DMS 273 (cell line): Measurements from ENCODE around the gene FRMD4A.
"Not testable (repeated sequence)": the region's sequence is repeated elsewhere in the genome, so short reads cannot be mapped to it uniquely, and the experiment has no call there.

ENCODE experiments used
- DNase-seq: peaks from one replicate; lab custom pipeline; 2025; ENCODE audit not compliant: unreplicated experiment; lab: John Stamatoyannopoulos, UW

Gene FRMD4A

DNA sequence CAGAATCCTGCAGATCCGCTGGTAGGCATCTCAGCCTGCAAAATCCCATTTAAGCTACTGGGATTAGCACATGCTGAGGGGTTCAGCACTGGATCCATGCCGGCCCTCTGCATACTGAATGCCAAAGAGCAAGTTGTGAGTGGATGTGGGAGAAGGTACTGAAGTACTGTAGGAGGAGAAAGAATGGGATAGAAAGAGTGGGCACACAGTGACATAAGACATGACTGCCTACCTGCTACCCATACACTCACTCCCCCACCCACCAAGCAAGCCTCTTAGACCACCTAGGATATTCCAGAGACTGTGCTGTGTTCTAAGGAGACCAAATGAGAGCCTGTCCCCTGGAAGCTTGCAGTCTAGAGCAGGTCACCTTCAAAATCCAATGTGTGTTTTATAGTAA, 215.9 kb downstream of the FRMD4A start:
- DNase-seq: no peak

DNA sequence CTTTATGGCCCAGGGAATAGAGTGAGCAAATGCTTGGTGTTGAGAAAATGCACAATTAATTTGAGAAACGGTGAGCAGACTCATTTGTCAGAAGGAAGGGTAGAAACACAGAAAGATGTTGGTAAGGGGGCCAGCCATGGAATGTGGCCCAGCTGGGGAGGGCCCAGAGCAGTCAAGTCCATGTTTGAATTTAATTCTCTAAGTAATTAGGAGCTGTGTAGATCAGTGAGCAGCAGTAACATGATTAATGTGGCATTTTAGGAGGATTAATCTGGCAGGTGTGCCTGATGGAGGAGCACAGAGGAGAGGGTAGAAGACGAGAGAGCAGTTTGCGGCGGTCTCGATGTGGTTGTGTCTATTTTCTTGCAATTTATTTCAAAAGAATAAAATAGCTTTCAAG, 218.7 kb downstream of the FRMD4A start:
- no peak for DNase-seq

DNA sequence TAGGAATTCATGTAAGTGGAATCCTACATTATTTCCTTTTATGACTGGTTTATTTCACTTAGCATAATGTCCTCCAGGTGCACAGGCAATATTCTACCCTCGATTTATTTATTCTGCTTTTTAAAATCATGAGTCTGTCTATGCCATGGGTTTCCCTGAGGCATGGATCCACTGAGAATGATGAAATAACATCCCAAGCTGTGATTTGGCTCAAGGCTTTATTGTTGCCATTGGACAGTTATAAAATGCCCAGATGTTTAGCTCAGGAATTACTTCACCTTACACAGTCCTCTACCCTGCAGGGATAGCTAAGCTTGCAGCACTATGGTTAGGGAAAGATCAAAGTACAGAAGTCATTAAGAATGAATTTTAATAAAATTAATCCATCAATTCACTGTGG, 219.5 kb downstream of the FRMD4A start:
- no peak for DNase-seq

DNA sequence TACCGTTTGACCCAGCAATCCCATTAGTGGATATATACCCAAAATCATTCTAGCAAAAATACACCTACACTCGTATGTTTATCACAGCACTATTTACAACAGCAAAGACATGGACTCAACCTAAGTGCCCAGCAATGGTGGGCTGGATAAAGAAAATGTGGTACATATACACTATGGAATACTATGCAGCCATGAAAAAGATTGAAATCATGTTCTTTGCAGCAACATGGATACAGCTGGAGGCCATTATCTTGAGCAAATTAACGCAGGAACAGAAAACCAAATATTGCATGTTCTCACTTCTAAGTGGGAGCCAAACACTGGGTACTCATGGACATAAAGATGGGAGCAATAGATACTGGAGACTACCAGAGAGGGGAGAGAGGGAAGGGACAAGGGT, 223.9 kb downstream of the FRMD4A start:
- no peak for DNase-seq

DNA sequence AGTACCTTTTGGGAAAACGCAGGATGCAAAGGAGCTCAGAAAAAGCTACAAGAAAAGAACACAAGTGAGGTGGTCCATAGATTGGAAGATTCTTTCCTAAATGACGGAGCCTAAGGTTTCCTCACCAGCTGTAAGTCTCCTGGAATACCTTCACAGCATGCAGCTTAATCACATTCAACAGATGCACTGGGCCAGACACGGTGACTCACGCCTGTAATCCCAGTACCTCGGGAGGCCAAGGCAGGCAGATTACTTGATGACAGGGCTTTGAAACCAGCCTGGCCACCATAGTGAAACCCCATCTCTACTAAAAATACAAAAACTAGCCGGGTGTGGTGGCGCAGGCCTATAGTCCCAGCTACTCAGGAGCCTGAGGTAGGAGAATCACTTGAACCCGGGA, 228.7 kb downstream of the FRMD4A start:
- DNase-seq: no peak

DNA sequence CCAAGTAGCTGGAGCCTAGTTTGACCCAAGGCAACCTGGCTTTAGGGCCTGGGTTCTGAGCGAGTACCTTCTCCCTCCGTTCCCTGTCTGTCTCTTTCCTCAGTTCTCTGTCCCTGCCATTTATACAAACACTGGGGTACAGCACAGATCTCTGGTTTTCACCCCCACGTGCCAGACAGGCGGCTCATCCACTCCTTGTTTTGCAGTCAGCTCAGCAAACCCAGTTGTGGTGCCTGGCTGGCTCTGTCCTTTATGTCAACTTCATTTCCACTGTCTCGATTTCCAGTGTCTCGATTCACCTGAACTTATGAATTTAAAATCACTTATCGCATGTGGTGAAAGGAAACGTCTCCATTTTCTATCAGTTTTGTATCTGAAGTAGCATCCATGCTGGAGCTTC, 230.8 kb downstream of the FRMD4A start:
- no peak for DNase-seq

DNA sequence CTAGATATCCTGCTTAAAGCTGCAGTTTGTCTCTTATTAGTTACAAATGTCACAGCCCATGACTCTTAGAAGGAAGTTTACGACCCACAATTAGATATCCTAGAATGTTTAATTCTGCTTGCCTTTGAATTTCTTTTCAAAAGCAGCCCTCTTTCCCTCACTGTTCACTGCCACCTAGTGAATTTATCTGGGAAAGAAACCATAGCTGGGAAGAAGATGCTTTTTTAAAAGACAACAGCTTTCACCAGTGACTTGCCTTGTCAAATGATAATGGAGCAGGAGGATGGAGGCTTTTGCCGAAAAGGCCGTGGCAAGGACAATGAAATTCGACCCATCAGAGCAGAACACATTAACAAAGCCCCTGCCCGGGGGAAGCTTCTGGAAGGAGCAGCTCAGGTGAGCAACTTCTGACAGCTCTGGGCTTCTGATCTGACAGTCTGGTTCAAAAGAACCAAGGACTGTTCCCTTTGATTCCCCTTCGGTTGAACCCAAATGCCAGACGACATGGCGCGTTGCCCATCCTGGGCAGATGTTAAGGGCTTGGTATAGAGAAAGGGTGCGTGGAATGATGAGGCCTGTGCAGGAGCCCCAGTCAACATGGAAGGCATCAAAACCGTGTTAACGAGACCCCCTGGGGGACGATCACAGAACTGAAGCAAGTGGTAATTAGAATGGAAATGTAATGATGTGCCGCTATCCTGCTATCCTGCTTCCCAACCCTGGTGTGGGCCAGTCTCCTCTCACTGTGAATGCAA, 236.8 kb downstream of the FRMD4A start:
- DNase-seq: peak; percentile 82

DNA sequence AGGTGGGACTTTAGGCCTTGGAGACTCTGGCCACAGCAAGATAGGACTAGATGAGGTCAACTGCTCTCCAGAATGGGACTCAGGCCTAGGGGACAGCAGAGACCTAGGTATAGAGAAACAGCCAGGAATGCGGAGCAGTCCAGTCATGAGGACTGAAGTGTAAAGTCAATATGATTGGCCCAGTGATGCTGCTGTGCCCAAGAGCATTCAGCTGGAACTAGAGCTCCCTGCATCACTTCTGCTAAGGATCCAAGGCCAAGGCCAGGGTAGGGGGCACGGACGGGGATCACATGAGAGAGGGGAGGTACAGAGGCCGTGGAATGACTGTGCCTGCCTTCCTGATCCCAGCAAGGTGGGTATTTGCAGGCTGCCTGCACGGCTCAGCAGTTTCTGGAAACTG, 237.9 kb downstream of the FRMD4A start:
- DNase-seq: no peak

DNA sequence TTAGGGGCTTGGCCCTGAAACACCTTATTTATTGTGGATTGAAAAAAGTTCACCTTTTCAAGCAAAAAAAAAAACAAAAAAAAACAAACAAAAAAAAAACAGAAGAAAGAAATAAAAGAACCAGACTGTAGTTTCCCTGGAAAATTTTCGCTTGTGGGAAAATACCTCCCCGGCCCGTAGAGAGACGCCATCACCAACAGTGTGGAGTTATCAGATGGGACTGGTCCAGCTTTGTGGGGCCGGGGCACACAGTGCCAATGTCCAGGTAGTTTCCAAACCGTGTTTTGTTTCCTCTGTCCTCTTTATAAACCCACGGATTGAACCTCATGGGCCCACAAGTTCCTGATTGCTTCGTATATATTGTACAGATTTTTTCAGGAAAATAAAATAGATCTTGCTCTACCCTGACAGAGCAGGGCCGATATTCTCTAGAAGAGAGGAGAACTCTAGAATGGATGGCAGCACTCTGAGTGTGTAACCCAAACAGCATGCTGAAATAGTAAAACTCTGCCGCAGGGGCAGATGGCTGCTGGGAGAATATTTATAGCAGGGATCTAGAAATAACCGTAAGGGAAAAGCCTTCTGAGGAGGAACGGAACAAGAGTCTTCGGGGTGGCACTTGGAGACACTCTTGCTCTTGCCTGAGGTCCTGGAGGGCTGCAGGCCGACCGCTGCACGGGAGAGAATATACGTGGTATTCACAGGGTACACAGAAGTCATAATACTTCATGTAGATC, 241.0 kb downstream of the FRMD4A start:
- peak; percentile 7 for DNase-seq

DNA sequence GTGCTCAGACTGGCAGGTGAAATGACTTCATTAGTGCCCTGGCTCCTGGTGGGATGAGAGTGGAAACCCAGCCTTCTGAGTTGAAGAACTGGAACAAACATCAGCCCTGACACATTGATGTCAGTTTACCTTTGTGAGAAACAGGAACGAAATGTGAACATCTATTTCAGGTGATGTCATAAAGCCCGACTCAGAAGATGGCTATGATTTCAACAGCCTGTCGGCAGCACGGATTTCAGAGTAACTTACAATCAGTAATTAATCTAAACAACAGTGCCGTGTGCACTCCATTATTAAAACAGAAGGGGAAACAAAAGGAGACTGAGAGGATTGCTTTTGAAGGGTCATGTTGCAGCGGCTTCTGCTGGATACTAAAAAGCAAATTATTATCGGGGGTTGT, 243.2 kb downstream of the FRMD4A start:
- no peak for DNase-seq

DNA sequence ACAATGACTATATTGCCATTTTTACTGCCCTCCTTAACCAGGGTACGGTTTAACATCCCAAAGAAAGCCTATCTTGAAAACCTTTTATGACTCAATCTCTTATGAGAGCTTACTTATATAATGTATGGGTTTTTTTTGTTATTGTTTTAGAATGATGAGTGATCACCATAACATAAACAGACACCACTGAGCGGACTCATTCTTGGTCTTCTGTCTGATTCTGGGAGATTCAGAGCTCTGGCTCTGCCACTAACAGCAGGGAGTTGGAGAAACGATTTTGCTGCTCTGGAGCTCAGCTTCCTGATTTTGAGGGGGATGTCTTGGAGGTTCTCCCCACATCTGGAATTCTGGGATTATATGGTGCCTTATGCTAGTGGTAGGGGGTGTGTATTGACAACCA, 244.1 kb downstream of the FRMD4A start:
- no peak for DNase-seq

DNA sequence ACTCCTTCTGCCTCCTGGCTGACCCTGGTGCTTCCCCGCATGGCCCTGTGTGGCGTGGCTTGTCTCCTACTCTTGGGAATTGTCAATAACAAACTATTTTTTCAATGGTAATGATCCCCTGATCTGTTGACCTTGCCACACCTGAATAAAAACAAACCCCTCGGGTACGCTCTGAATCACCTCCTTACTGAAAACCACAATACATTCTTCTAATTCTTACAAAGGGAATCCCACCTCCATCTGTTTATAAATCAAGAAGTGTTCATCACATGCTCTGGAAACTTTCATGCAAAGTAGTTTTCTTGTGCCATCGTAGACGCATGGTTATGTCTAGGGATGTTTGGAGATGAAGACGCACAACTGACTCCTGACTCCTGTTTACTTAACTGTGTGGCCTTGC, 245.8 kb downstream of the FRMD4A start:
- DNase-seq: no peak

DNA sequence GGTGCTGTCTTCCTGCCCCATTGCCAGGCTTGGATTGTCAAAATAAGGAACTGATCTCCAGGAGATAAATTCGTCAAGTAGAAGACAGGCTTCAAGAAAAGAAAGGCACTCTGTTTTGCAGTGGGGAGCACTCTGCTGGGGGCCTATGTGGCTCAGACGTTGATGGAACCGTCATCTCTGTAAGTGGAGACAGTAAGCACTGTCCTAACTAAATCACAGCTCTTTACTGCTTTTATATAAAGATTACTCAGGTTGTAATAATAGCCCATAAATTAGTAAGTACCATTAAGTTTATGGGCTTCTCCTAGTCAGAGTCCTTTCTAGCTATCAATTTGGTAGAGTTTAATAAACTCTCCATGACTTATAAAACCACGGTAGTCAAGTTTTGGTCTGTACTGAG, 249.9 kb downstream of the FRMD4A start:
- DNase-seq: no peak

DNA sequence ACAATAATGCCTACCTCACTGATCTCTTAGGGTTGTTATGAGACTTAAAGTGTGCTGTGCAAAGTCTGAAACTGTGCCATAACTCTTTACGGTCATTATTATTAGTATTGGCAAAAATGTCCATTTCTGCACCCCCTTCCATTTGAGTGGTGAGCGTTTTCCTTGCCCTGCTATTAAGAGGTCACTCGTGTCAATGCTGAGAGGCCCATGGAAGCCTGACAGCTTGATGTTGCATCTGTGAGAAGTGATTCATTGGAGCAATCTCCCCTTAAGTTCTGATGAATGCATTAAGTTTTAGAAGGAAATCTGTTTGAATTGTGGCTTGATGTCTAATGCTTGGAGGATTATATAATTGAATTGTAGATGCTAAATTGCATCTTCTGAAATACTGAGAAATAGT, 253.3 kb downstream of the FRMD4A start:
- DNase-seq: no peak

DNA sequence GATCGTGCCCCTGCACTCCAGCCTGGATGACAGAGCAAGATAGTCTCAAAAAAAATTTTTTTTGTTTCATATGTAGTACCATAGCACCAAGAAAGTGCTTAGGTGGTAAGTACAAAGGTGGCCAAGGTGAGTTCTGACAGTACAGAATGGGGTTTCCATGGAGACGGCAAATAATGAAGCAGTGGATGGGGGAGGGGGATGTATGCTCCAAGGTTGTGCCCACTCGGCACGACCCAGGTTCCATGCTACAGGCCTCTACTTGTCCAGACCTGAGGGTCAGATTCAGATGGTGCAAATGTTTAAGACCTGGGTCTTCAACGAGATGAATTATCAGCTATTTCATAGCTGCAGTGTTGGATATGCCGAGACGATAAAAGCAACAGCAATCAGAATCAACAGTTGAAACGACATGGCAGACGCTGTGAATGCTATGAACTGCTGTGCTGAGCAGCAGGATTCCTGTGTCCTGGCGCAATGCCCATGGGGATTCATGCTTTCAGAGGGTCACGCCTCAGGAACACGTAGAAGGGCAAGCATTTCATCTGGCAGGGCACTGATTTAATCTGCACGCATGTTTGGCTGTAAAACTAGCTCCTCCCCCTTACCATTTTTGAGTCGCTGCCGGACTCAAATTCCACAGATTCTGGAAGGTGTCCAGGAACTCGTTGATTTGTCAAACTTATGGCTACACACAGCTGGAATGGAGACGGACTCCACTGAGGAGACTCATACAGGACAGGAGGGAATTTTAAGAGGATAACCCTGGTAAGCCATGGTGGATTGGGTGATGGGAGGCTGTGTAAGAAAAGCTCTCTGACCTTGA, 256.5 kb downstream of the FRMD4A start:
- DNase-seq: peak; percentile 92

DNA sequence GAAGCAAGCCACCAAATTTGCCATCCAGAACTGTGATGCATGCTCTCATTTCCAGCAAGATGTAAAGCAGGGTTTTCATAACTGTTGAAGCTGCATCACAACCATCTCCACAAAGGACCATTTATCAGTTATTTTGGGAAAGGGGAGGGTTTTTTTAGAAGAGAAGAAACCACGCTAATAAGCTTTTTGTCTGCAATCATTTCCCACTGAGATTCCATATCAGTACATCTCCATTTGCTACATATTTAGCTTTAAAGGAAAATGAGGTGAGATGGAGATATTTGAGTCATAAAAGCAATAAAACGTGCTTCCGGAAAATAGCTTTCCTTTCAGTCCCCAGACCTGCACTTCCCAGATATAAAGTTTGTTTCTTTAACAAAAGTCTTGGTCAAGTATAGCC, 258.2 kb downstream of the FRMD4A start:
- DNase-seq: no peak

DNA sequence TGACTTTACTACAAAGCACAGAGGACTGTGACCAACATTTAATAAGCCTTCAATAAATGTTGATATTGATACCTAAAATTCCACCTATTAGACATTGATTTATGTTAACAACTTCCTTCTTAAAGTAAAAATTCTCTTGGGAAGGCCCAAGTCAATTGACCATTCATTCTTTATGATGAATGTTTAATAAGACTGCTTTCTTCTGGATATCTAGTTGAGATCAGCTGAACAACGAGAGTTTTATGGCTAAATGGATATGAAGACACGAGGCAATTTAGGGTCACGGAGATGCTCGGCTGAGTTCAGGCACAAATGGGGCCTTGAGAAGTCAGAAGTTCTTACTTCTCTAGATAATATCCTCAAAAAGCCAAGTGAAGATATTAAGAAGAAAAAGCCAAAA, 258.8 kb downstream of the FRMD4A start:
- no peak for DNase-seq

DNA sequence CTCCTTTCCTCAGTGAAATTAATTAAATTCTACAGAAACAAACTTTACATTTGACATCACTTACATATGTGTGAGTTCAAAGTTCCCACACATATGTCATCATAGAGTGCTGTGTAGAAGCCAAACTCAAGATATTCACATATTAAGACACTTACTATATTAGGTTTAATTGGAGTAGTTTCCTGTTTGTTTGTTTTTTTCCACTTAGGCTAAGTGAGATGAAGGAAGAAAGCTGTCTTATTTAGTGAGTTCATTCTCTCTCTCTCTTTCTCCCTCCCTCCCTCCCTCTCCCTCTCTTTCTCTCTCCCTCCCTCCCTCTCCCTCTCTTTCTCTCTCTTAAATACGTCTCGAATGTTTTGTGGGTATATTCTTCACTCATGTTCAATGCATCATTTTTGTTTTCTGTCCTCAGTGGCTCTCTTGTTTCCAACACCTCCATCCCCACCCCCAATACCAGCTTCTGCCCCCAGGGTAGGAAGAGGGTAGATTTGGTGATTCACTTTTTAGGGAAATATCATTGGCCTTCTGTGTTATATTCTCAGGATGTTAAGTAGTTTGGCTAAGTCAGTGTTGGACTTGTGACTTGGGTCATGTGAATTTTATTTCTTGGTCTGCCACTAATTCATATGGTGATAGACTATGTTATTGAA, 262.0 kb downstream of the FRMD4A start:
- DNase-seq: no peak

DNA sequence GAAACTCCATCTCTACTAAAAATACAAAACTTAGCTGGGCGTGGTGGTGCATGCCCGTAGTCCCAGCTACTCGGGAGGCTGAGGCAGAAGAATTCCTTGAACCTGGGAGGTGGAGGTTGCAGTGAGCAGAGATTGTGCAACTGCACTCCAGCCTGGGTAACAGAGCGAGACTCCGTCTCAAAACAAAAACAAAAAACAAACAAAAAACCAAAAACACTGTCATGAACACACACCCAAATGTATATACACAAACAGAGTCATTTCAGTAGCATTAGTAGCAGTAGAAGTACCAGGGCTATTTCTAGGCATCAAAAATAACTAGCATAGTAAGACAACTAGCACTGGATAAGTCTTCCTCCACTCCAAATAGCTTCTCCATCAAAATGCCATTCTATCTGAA, 263.1 kb downstream of the FRMD4A start:
- not testable (repeated sequence) for DNase-seq

DNA sequence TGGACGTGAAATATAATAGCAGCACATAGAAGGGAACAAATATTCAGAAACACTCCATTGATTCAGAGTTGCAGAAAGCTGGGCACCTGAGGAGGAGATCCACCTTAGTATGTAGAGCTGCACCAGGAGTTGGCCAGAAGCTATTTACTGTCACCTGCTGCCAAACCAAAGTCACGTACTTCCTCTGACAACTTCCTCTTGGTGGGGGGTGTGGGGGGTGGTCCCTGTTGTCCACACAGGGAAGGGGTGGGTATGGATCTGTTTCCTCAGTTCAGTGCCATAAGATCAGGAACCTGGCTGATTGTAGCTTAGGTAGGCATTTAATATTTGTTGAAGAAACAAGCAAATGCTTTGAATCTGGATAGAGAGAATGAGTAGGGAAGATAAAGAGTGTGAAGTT, 264.6 kb downstream of the FRMD4A start:
- DNase-seq: no peak

DNA sequence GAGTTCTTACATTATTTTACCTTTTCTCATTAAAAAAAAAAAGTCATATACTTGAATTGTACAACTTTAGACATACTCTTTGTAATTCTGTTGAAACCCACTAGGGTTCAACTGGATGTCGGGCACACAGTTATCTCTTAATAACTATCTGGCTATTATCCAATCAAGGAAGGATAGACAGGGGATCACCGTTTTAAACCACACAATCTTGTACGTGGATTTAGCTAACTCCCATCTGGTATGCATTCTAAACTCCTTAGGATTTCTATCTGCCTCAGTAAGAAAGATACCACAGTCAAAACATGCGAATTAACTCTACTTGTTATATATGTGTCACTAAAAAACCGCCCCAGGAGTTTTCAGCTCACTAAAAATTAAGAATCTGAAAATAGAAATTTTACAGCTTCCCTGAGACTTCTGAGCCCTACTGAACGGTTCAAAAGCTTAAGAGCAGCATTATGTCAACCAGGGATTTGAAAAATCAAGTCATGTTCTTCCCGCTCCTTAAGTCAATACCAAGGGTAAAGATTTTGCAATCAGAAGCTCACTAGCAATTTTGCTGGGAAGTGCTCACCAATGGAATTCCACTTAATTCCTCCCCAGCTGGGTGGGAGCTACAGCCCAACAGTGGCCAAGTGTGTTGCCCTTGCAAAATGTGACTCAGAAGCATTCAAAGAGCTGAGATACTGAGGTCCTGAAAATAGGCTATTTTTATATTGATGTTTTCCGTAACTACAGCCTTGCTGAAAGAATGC, 267.0 kb downstream of the FRMD4A start:
- DNase-seq: no peak
